Body of pancreas (tissue), 4 donors: ENCODE data around the gene ZNF605. TPM values are rescaled to one million over a fixed set of nuclear protein-coding genes. Genes with fewer than 3 reads are reported as not detected.

Experiments used
- ATAC-seq: fragments of 150-250 bp; one replicate; pipeline ENCODE4 v1.9.1; 2016
- DNase-seq, 4 donors: peaks; one replicate each; pipeline ENCODE4 v3.0.0-alpha.2; 2019
- H3K27ac ChIP-seq, 4 donors: fragments of 200-600 bp; sonication (generic); 1 replicate in 3 of 4; 2 replicates in 1 of 4; pipeline versions ENCODE4 v1.5.1 to v1.6.1; 2016 to 2019; ENCODE audit warnings: mild to moderate bottlenecking in 1 of 4, mixed read lengths in 1 of 4, moderate library complexity in 1 of 4
- H3K27me3 ChIP-seq, 2 donors: fragments of 200-600 bp; sonication (generic); one replicate each; pipeline ENCODE4 v1.6.0; 2016; ENCODE audit warnings: mild to moderate bottlenecking in 1 of 2
- H3K36me3 ChIP-seq, 2 donors: fragments of 200-600 bp; sonication (generic); replicated peaks in 1 of 2; 2 replicates each; pipeline ENCODE4 v1.5.1; 2016; ENCODE audit warnings: low read depth in 2 of 2; ENCODE audit not compliant: insufficient read depth in 1 of 2
- H3K4me1 ChIP-seq: fragments of 200-600 bp; sonication (generic); one replicate; pipeline ENCODE4 v1.6.0; 2016
- H3K4me3 ChIP-seq, 2 donors: fragments of 200-600 bp; sonication (generic); 1 replicate in 1 of 2; 2 replicates in 1 of 2; pipeline ENCODE4 v1.5.1; 2016 to 2019
- H3K9me3 ChIP-seq, 3 donors: fragments of 200-600 bp; sonication (generic); 1 replicate in 2 of 3; 2 replicates in 1 of 3; pipeline ENCODE4 v1.5.1; 2016
- POLR2A ChIP-seq, 3 donors: fragments of 450-650 bp; IDR thresholded peaks; one replicate each; pipeline ENCODE4 v1.6.1; 2016; ENCODE audit warnings: antibody characterized with exemption in 3 of 3, mild to moderate bottlenecking in 2 of 3
- WGBS, 2 donors: methylation state at CpG; one replicate each; pipeline ENCODE4 v1.1.5; 2017; 5-methylcytosine and 5-hydroxymethylcytosine counted together
- intact Hi-C: fragments of 100-400 bp; cut with DNase I; formaldehyde crosslinking; loops from one replicate; pipeline ENCODE4 v1.15.1; 2023
- total RNA-seq, 2 donors: library from RNA; depleted of rRNA; stranded (reverse); fragments of >200 nt; gene quantifications; one replicate each; pipeline ENCODE4 v1.1.0, GENCODE V29; 2016
- TF ChIP-seq, protein P1 (sequence below), 7 experiments: fragments of 450-650 bp in 4 of 7; fragments of 200-600 bp in 3 of 7; sonication (generic) in 3 of 7; IDR thresholded peaks; one replicate each; pipeline ENCODE4 v1.5.1; 2016 to 2019; ENCODE audit warnings: antibody characterized with exemption in 7 of 7

The ZNF605 gene
- total RNA-seq, 2 donors from 2014 or later = 10.4 to 18.1 TPM

DNA sequence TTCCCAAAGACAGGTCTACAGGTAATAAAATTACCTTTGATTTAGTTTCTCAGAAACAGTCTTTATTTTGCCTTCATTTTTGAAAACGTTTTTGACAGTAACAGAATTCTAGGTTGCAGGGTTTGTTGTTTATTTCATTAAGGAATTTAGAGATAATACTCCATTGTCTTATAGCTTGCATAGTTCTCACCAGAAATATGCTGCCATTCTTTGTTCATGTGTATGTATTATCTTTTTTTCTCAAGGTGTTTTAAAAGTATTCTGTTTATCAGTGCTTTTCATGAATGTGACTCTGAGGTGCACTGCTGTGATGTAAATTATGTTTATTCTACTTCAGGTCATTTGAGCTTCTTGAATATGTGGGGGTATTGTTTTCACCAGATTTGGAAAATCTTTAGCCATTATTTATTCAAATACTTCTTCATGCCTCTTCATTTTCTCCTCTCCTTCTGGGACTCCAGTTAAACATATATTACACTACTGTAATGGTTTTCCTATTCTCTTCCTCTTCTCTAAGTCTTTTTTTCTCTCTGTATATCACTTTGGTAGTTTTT lies 32.7 kb downstream of the ZNF605 start:
- Histone ChIP-seq H3K4me3 (no peak overlapping the region), H3K27me3 (no peaks in the 10 kb centered on the region), H3K4me1 (no peaks in the 10 kb centered on the region), H3K9me3 (peaks cover 0 to 84% (median 23%) of the 10 kb centered on the region in 3 donors), H3K27ac (no peak overlapping the region), H3K36me3 (peaks cover 0 to 10% of the 10 kb centered on the region in 2 donors)
- DNase-seq (no peak), ATAC-seq (no peak)
- WGBS, 2 donors = 21 to 43% methylated on average over 1 of the region's 1 CpG
- TF ChIP-seq, protein P1, sequence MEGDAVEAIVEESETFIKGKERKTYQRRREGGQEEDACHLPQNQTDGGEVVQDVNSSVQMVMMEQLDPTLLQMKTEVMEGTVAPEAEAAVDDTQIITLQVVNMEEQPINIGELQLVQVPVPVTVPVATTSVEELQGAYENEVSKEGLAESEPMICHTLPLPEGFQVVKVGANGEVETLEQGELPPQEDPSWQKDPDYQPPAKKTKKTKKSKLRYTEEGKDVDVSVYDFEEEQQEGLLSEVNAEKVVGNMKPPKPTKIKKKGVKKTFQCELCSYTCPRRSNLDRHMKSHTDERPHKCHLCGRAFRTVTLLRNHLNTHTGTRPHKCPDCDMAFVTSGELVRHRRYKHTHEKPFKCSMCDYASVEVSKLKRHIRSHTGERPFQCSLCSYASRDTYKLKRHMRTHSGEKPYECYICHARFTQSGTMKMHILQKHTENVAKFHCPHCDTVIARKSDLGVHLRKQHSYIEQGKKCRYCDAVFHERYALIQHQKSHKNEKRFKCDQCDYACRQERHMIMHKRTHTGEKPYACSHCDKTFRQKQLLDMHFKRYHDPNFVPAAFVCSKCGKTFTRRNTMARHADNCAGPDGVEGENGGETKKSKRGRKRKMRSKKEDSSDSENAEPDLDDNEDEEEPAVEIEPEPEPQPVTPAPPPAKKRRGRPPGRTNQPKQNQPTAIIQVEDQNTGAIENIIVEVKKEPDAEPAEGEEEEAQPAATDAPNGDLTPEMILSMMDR (IDR thresholded peaks at IDR 0.05) = no peak
- TF ChIP-seq POLR2A (IDR thresholded peaks at IDR 0.05) = no peak
- intact Hi-C loops = no loop called here

DNA sequence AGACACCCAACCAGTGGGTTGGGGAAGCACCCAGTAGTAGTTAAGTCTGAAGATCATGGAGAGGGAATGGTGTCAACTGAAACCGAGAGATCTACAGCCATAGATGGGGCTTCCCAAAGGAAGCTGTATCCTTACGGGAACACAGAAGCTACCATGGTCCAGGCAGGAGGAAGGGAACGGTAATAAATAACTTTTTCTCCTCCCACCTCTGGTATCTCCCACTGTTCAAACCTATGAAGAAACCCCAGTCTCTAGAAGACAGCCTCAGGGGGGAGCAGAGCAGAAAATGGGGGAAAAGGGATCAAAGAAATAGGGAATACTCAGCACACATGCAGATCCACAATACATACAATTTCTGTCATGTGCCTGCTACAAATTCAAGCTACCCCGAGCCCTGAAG lies 33.4 kb downstream of the ZNF605 start:
- Histone ChIP-seq H3K36me3 (peaks cover 0 to 10% of the 10 kb centered on the region in 2 donors), H3K27ac (no peak overlapping the region), H3K4me3 (no peak overlapping the region), H3K27me3 (no peaks in the 10 kb centered on the region), H3K4me1 (no peaks in the 10 kb centered on the region), H3K9me3 (peaks cover 0 to 90% (median 23%) of the 10 kb centered on the region in 3 donors)
- intact Hi-C loops = no loop called here
- ATAC-seq (no peak), DNase-seq (no peak)
- WGBS, 2 donors = 93 to 97% methylated on average over 4 of the region's 4 CpGs
- no peak for TF ChIP-seq POLR2A (IDR thresholded peaks at IDR 0.05)
- TF ChIP-seq, protein P1 (IDR thresholded peaks at IDR 0.05) = no peak

DNA sequence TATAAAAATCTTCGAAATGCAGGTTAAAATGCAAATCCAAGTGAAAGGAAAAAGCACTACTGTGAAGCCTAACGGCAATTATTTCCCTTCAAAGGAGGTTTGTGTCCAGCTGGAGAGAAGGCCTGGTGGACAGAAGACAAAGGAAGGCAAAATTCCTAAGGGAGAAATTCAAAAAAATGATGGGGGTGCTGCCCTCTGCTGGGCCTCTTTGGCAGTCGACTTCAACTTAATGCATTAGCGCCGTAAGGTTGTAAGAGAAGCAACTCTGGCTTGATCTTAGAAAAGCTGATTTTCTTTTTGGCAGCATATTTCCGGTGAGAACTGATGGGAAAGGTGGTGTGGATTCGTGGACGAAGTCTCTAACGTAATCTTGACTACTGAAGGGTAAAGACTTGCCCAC lies 34.4 kb downstream of the ZNF605 start:
- Histone ChIP-seq H3K4me1 (no peaks in the 10 kb centered on the region), H3K36me3 (peaks cover 0 to 6% of the 10 kb centered on the region in 2 donors), H3K27ac (no peak overlapping the region), H3K27me3 (no peaks in the 10 kb centered on the region), H3K4me3 (no peak overlapping the region), H3K9me3 (peaks cover 0 to 90% (median 23%) of the 10 kb centered on the region in 3 donors)
- TF ChIP-seq POLR2A (IDR thresholded peaks at IDR 0.05) = no peak
- TF ChIP-seq, protein P1 (IDR thresholded peaks at IDR 0.05) = no peak
- WGBS, 2 donors = 85 to 86% methylated on average over 9 of the region's 9 CpGs
- intact Hi-C loops = no loop called here
- DNase-seq = no peak
- ATAC-seq = no peak

DNA sequence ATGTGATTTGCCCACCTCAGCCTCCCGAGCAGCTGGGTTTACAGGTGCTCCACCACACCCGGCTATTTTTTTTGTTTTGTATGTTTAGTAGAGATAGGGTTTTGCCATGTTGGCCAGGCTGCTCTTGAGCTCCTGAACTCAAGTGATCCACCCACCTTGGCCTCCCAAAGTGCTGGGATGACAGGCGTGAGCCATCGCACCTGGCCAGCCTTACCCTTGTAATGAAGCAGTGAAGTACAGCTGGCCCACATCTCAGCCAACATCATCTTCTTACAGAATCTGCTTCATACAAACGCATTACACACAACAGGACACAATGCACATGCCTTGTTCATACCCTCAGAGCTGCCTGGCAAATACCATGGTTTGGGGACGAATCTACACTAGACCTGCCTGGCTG lies 37.4 kb downstream of the ZNF605 start:
- intact Hi-C loops = no loop called here
- no peak for ATAC-seq

More for the DNA sequence above, 37.4 kb downstream of the ZNF605 start:
- Histone ChIP-seq H3K4me3 (no peak overlapping the region), H3K36me3 (no peaks in the 10 kb centered on the region), H3K9me3 (peaks cover 0 to 67% (median 7%) of the 10 kb centered on the region in 3 donors), H3K4me1 (no peaks in the 10 kb centered on the region), H3K27me3 (no peaks in the 10 kb centered on the region), H3K27ac (no peak overlapping the region)
- DNase-seq = no peak
- 89 to 100% methylated on average over 6 of the region's 6 CpGs for WGBS, 2 donors
- TF ChIP-seq, protein P1 (IDR thresholded peaks at IDR 0.05) = no peak
- TF ChIP-seq POLR2A (IDR thresholded peaks at IDR 0.05) = no peak
